Subcutaneous adipose tissue (tissue), 4 donors: ENCODE measurements around the gene ARMC3. TPM values are rescaled to one million over a fixed set of nuclear protein-coding genes. Genes with fewer than 3 reads are reported as not detected.

Source experiments
- total RNA-seq, 4 donors: library from RNA; depleted of rRNA; stranded (reverse); fragments of >200 nt; gene quantifications; one replicate each; pipeline ENCODE4 v1.1.0, GENCODE V29; 2016
- TF ChIP-seq, protein P1 (sequence below): fragments of 450-650 bp; IDR thresholded peaks from one replicate; pipeline ENCODE4 v1.5.1; 2016; ENCODE audit warnings: low read depth, mild to moderate bottlenecking, control low read depth, antibody characterized with exemption, moderate library complexity

The ARMC3 gene
- total RNA-seq, 4 donors from 2014 or later: not detected

DNA sequence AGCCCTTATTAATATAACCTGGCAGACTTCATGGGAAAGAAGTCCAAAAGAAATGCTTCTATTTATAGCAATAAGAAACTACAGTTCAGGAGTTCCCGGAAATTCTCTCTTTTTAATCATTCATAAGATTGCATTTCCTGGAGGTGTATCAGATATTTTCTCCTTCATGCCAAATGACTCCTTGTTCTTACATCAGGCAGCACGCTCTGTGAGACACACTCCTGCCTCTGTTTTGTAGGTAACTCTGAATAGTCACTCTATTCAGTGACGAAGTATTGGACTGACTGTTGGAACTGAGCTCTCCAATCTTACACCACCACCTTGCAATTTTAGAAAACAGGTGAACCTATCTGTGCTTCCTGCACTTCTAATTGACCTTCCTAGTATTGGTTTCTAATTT lies 88.8 kb downstream of the ARMC3 start:
- TF ChIP-seq, protein P1, sequence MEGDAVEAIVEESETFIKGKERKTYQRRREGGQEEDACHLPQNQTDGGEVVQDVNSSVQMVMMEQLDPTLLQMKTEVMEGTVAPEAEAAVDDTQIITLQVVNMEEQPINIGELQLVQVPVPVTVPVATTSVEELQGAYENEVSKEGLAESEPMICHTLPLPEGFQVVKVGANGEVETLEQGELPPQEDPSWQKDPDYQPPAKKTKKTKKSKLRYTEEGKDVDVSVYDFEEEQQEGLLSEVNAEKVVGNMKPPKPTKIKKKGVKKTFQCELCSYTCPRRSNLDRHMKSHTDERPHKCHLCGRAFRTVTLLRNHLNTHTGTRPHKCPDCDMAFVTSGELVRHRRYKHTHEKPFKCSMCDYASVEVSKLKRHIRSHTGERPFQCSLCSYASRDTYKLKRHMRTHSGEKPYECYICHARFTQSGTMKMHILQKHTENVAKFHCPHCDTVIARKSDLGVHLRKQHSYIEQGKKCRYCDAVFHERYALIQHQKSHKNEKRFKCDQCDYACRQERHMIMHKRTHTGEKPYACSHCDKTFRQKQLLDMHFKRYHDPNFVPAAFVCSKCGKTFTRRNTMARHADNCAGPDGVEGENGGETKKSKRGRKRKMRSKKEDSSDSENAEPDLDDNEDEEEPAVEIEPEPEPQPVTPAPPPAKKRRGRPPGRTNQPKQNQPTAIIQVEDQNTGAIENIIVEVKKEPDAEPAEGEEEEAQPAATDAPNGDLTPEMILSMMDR: no peak

DNA sequence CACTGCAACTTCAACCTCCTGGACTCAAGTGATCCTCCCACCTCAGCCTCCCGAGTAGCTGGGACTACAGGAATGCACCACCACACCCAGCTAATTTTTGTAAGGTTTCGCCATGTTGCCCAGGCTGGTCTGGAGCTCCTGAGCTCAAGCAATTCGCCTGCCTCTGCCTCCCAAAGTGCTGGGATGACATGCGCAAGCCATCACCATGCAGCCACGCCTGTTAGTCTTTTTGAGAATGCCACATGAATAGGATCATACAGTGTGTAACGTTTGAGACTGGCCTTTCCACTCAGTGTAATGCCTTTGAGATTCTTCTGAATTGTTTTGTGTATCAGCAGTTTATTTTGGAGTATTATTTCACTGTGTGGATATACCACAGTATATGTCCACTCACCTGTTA lies 91.8 kb downstream of the ARMC3 start:
- TF ChIP-seq, protein P1: no peak

DNA sequence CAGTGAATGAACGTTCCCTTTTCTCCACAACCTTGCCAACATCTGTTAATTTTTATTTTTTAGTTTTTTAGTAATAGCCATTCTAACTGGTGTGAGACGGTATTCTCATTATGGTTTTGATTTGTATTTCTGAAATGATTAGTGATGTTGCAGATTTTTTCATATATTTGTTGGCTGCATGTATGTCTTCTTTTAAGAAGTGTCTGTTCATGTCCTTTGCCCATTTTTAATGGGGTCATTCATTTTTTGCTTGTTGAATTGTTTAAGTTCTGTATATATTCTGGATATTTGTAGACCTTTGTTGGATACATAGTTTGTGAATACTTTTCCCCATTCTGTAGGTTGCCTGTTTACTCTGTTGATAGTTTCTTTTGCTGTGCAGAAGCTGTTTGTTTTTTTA lies 93.6 kb downstream of the ARMC3 start:
- TF ChIP-seq, protein P1: no peak

DNA sequence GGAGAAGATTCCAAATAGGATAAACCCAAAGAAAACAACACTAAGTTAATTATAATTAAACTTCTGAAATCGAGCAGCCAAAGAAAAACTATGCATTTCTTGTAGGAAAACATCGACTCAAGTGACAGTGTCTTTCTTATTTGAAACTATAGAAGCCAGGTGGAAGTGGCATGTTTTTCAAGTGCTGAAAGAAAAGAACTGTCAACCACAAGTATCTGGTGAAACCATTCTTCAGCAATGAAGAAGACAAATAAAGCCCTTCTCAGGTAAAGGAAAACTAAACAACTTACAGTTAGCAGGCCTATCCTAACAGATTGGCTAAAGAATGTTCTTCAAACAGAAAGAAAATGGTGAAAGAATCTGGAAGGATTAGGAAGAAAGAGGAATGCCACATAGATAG lies 96.1 kb downstream of the ARMC3 start:
- TF ChIP-seq, protein P1: no peak

DNA sequence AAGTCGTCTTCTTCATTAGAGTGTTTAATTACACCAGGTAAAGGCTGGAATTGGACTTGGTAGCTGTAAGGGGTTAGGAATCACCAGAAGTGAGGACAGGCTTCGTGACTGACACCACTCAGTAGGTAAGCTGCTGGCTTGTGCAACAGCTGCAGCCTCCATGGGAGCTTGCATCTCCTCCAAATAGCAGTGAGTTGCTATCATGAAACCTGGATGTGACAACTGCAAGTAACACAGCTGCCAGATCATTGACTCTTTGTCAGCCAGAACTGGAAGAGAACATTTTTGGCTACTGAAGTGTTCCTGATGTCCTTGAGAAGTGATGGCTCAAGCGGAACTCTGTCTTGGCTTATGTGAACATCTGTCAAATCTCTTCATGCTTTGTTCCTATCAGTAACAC lies 103.5 kb downstream of the ARMC3 start:
- TF ChIP-seq, protein P1: no peak

DNA sequence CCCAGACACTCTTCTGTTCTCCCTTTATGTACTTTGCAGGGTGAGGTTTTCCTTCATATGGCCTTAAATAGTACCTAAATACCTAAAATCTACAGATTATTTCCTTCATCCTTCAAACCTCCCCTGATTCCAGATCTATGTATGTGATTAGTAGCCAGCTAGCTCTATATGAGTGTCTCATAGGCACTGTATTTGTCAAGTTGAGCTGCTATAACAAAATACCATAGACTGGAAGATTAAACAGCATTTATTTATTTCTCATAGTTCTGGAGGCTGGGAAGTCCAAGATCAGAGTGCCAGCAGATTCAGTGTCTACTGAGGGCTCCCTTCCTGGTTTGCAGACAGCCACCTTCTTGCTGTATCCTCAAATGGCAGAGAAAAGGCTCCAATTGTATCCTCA lies 106.9 kb downstream of the ARMC3 start:
- TF ChIP-seq, protein P1: no peak

DNA sequence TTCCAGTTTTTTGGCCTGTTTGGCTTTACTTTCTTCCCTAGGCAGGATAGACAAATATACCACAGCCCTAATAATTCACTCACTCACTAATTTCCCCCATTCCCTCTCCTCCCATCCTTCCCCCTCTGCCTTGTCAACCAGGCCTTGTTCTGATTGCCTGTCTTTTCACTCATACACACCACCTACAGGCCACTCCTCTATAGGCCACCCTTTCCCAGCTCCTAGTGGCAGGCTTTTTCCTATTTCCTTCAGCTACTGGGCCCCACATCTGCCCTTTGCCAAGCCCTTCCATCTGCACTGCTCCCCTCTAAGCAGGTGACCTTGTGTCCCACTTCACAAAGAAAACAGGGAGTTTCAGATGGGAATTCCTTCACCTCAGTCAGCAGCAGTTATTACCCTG lies 107.7 kb downstream of the ARMC3 start:
- TF ChIP-seq, protein P1: no peak

DNA sequence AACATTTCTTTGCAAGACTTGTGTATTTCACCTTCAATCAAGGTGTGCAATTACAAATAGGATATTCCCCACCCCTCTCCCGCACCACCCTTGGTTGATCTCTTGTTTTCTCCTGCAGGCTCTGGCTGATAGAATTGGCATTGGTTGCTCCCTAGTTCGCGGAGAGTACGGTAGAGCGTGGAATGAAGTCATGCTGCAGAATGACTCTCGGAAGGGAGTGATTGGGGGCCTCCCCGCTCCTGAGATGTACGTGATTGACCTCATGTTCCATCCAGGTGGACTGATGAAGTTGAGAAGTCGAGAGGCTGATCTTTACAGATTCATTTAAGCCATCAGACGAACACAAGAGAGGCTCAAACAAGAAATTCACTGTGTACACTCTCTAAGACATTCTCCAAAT lies 109.3 kb downstream of the ARMC3 start:
- TF ChIP-seq, protein P1: no peak
